ENCODE results near the gene OCA2.

OCA2 gene

GRCh38 chr15:28084547-28084946 lies 14.6 kb downstream of the OCA2 start:
- H3K36me3 ChIP-seq (ENCODE audit: insufficient read depth, low read depth, low read length): no peaks in the 10 kb centered on the region
- no peaks in the 10 kb centered on the region; the same call in 1 of the 2 replicates for H3K4me1 ChIP-seq (ENCODE audit: insufficient read depth, low read length)
- peaks cover 5% of the 10 kb centered on the region; the same call in 1 of the 2 replicates for H3K9me3 ChIP-seq (ENCODE audit: insufficient read depth, low read depth, low read length)
- no peak overlapping the region for H3K4me3 ChIP-seq (ENCODE audit: low read length)
- no peak overlapping the region for H3K27ac ChIP-seq (ENCODE audit: low read length)
- H3K27me3 ChIP-seq (ENCODE audit: insufficient read depth, low read length): no peaks in the 10 kb centered on the region
- H3K9ac ChIP-seq (ENCODE audit: low read depth, low read length): no peak overlapping the region

GRCh38 chr15:28082891-28083684 lies 16.0 kb downstream of the OCA2 start:
- no peaks in the 10 kb centered on the region; the same call in 1 of the 2 replicates for H3K4me1 ChIP-seq (ENCODE audit: insufficient read depth, low read length)
- H3K9ac ChIP-seq (ENCODE audit: low read depth, low read length): no peak overlapping the region
- no peak overlapping the region for H3K27ac ChIP-seq (ENCODE audit: low read length)
- no peak overlapping the region for H3K4me3 ChIP-seq (ENCODE audit: low read length)
- no peaks in the 10 kb centered on the region for H3K9me3 ChIP-seq (ENCODE audit: insufficient read depth, low read depth, low read length)
- H3K27me3 ChIP-seq (ENCODE audit: insufficient read depth, low read length): no peaks in the 10 kb centered on the region
- H3K36me3 ChIP-seq (ENCODE audit: insufficient read depth, low read depth, low read length): no peaks in the 10 kb centered on the region

- H3K27ac ChIP-seq (ENCODE audit: low read length): no peak overlapping the region
- no peaks in the 10 kb centered on the region; the same call in 1 of the 2 replicates for H3K4me1 ChIP-seq (ENCODE audit: insufficient read depth, low read length)
- H3K27me3 ChIP-seq (ENCODE audit: insufficient read depth, low read length): no peaks in the 10 kb centered on the region
- H3K36me3 ChIP-seq (ENCODE audit: insufficient read depth, low read depth, low read length): no peaks in the 10 kb centered on the region
- no peak overlapping the region for H3K9ac ChIP-seq (ENCODE audit: low read depth, low read length)
- no peaks in the 10 kb centered on the region for H3K9me3 ChIP-seq (ENCODE audit: insufficient read depth, low read depth, low read length)
- H3K4me3 ChIP-seq (ENCODE audit: low read length): no peak overlapping the region
These were observed 17.5 kb downstream of the OCA2 start for GRCh38 chr15:28081594-28081993.

GRCh38 chr15:28080386-28080785 lies 18.7 kb downstream of the OCA2 start:
- H3K9ac ChIP-seq (ENCODE audit: low read depth, low read length): no peak overlapping the region

GRCh38 chr15:28079313-28079969 lies 19.7 kb downstream of the OCA2 start:
- no peak overlapping the region for H3K4me3 ChIP-seq (ENCODE audit: low read length)
- H3K9me3 ChIP-seq (ENCODE audit: insufficient read depth, low read depth, low read length): no peaks in the 10 kb centered on the region
- no peaks in the 10 kb centered on the region; the same call in 1 of the 2 replicates for H3K4me1 ChIP-seq (ENCODE audit: insufficient read depth, low read length)
- no peaks in the 10 kb centered on the region for H3K36me3 ChIP-seq (ENCODE audit: insufficient read depth, low read depth, low read length)
- H3K27me3 ChIP-seq (ENCODE audit: insufficient read depth, low read length): no peaks in the 10 kb centered on the region
- H3K27ac ChIP-seq (ENCODE audit: low read length): no peak overlapping the region
- no peak overlapping the region for H3K9ac ChIP-seq (ENCODE audit: low read depth, low read length)

More at GRCh38 chr15:28080386-28080785, 18.7 kb downstream of the OCA2 start:
- Histone ChIP-seq H3K4me3 (ENCODE audit: low read length) (no peak overlapping the region), H3K4me1 (ENCODE audit: insufficient read depth, low read length) (no peaks in the 10 kb centered on the region; the same call in 1 of the 2 replicates), H3K27me3 (ENCODE audit: insufficient read depth, low read length) (no peaks in the 10 kb centered on the region), H3K27ac (ENCODE audit: low read length) (no peak overlapping the region), H3K36me3 (ENCODE audit: insufficient read depth, low read depth, low read length) (no peaks in the 10 kb centered on the region), H3K9me3 (ENCODE audit: insufficient read depth, low read depth, low read length) (no peaks in the 10 kb centered on the region)

- Histone ChIP-seq H3K4me1 (ENCODE audit: insufficient read depth, low read length) (no peaks in the 10 kb centered on the region; the same call in 1 of the 2 replicates), H3K9ac (ENCODE audit: low read depth, low read length) (no peak overlapping the region), H3K4me3 (ENCODE audit: low read length) (no peak overlapping the region), H3K27ac (ENCODE audit: low read length) (no peak overlapping the region), H3K9me3 (ENCODE audit: insufficient read depth, low read depth, low read length) (no peaks in the 10 kb centered on the region), H3K27me3 (ENCODE audit: insufficient read depth, low read length) (no peaks in the 10 kb centered on the region), H3K36me3 (ENCODE audit: insufficient read depth, low read depth, low read length) (no peaks in the 10 kb centered on the region)
These were observed 20.9 kb downstream of the OCA2 start for GRCh38 chr15:28078191-28078719.

- no peaks in the 10 kb centered on the region for H3K9me3 ChIP-seq (ENCODE audit: insufficient read depth, low read depth, low read length)
- no peak overlapping the region for H3K4me3 ChIP-seq (ENCODE audit: low read length)
- no peaks in the 10 kb centered on the region; the same call in 1 of the 2 replicates for H3K4me1 ChIP-seq (ENCODE audit: insufficient read depth, low read length)
- no peak overlapping the region for H3K9ac ChIP-seq (ENCODE audit: low read depth, low read length)
- H3K27ac ChIP-seq (ENCODE audit: low read length): no peak overlapping the region
- no peaks in the 10 kb centered on the region for H3K27me3 ChIP-seq (ENCODE audit: insufficient read depth, low read length)
- no peaks in the 10 kb centered on the region for H3K36me3 ChIP-seq (ENCODE audit: insufficient read depth, low read depth, low read length)
These were observed 23.5 kb downstream of the OCA2 start for GRCh38 chr15:28075573-28075972.

GRCh38 chr15:28068930-28069329 lies 30.2 kb downstream of the OCA2 start:
- Histone ChIP-seq H3K9me3 (ENCODE audit: insufficient read depth, low read depth, low read length) (peaks cover 3% of the 10 kb centered on the region), H3K4me1 (ENCODE audit: insufficient read depth, low read length) (no peaks in the 10 kb centered on the region), H3K27ac (ENCODE audit: low read length) (no peak overlapping the region), H3K9ac (ENCODE audit: low read depth, low read length) (no peak overlapping the region), H3K4me3 (ENCODE audit: low read length) (no peak overlapping the region), H3K36me3 (ENCODE audit: insufficient read depth, low read depth, low read length) (no peaks in the 10 kb centered on the region), H3K27me3 (ENCODE audit: insufficient read depth, low read length) (no peaks in the 10 kb centered on the region)

- Histone ChIP-seq H3K36me3 (ENCODE audit: insufficient read depth, low read depth, low read length) (no peaks in the 10 kb centered on the region), H3K27ac (ENCODE audit: low read length) (no peak overlapping the region), H3K4me1 (ENCODE audit: insufficient read depth, low read length) (no peaks in the 10 kb centered on the region)
These were observed 32.9 kb downstream of the OCA2 start for GRCh38 chr15:28066231-28066630.

GRCh38 chr15:28060005-28060404 lies 39.1 kb downstream of the OCA2 start:
- Histone ChIP-seq H3K36me3 (ENCODE audit: insufficient read depth, low read depth, low read length) (no peaks in the 10 kb centered on the region), H3K9me3 (ENCODE audit: insufficient read depth, low read depth, low read length) (peaks cover 7% of the 10 kb centered on the region; the same call in 1 of the 2 replicates), H3K27me3 (ENCODE audit: insufficient read depth, low read length) (no peaks in the 10 kb centered on the region), H3K4me1 (ENCODE audit: insufficient read depth, low read length) (no peaks in the 10 kb centered on the region), H3K9ac (ENCODE audit: low read depth, low read length) (no peak overlapping the region), H3K27ac (ENCODE audit: low read length) (no peak overlapping the region), H3K4me3 (ENCODE audit: low read length) (no peak overlapping the region)

More at GRCh38 chr15:28066231-28066630, 32.9 kb downstream of the OCA2 start:
- no peak overlapping the region for H3K4me3 ChIP-seq (ENCODE audit: low read length)
- H3K9ac ChIP-seq (ENCODE audit: low read depth, low read length): no peak overlapping the region
- H3K9me3 ChIP-seq (ENCODE audit: insufficient read depth, low read depth, low read length): peaks cover 3% of the 10 kb centered on the region
- no peaks in the 10 kb centered on the region for H3K27me3 ChIP-seq (ENCODE audit: insufficient read depth, low read length)

GRCh38 chr15:28058082-28058481 lies 41.0 kb downstream of the OCA2 start:
- H3K4me1 ChIP-seq (ENCODE audit: insufficient read depth, low read length): no peaks in the 10 kb centered on the region
- H3K27me3 ChIP-seq (ENCODE audit: insufficient read depth, low read length): no peaks in the 10 kb centered on the region
- H3K9ac ChIP-seq (ENCODE audit: low read depth, low read length): no peak overlapping the region
- H3K9me3 ChIP-seq (ENCODE audit: insufficient read depth, low read depth, low read length): peaks cover 7% of the 10 kb centered on the region; the same call in 1 of the 2 replicates
- no peaks in the 10 kb centered on the region for H3K36me3 ChIP-seq (ENCODE audit: insufficient read depth, low read depth, low read length)
- no peak overlapping the region for H3K27ac ChIP-seq (ENCODE audit: low read length)
- H3K4me3 ChIP-seq (ENCODE audit: low read length): no peak overlapping the region
